Pancreas (tissue), 10 donors: ENCODE results near the gene INO80D. TPM values are rescaled to one million over a fixed set of nuclear protein-coding genes. Genes with fewer than 3 reads are reported as not detected.

Experiments used
- ATAC-seq, 4 donors: fragments of 200-7000 bp; cut with Tn5 transposase; one replicate each; pipeline versions ENCODE4 v1.8.0 to v1.9.1; 2020; ENCODE audit warnings: mild to moderate bottlenecking in 4 of 4, moderate library complexity in 4 of 4
- DNase-seq, 6 donors: peaks; one replicate each; pipeline ENCODE4 v3.0.0-alpha.2; 2020
- FAIRE-seq: peaks from 2 replicates; lab custom pipeline; 2012; peaks lifted over from hg19 to GRCh38; lab: Jason Lieb, UNC
- H3K27ac ChIP-seq, 4 donors: fragments of 200-600 bp; sonication (generic); 1 replicate in 3 of 4; 2 replicates in 1 of 4; pipeline versions ENCODE4 v1.5.0 to v1.8.0; 2020
- H3K27me3 ChIP-seq, 4 donors: fragments of 200-600 bp; one replicate each; pipeline ENCODE4 v1.8.0; 2021
- H3K36me3 ChIP-seq, 3 donors: fragments of 200-600 bp; sonication (generic) in 1 of 3; one replicate each; pipeline versions ENCODE4 v1.5.0 to v1.8.0; 2020 to 2021
- H3K4me1 ChIP-seq, 3 donors: fragments of 200-600 bp; one replicate each; pipeline ENCODE4 v1.8.0; 2021
- H3K4me3 ChIP-seq, 4 donors: fragments of 200-600 bp; sonication (generic) in 2 of 4; one replicate each; pipeline versions ENCODE4 v1.5.0 to v1.8.0; 2020 to 2021
- H3K9me3 ChIP-seq, 4 donors: fragments of 200-600 bp; one replicate each; pipeline ENCODE4 v1.8.0; 2021
- CTCF ChIP-seq, 4 donors: fragments of 200-600 bp; sonication (generic) in 3 of 4; IDR thresholded peaks; one replicate each; pipeline versions ENCODE4 v1.5.0 to v1.8.0; 2021; ENCODE audit warnings: antibody characterized with exemption in 4 of 4
- WGBS, 2 donors: extraction: QIAGEN DNeasy Blood & Tissue Kit; methylation state at CpG; one replicate each; pipeline ENCODE4 v1.1.7; 2013; 5-methylcytosine and 5-hydroxymethylcytosine counted together
- intact Hi-C, 3 donors: fragments of 100-400 bp; cut with DNase I; formaldehyde crosslinking; loops; one replicate each; pipeline versions ENCODE4 v1.11.1 to v1.14.2; 2022
- polyA plus RNA-seq, 2 donors: library from polyadenylated mRNA; stranded (reverse); fragments of 200-250 nt; gene quantifications; one replicate each; pipeline ENCODE4 v1.2.3, GENCODE V29; 2013
- total RNA-seq, 6 donors: library from RNA; stranded (reverse); fragmentation: NEBNext Ultra II Directional in 4 of 6; extraction: Animal tissue kit (Norgen Biotek cat#: 25700) in 4 of 6; gene quantifications; one replicate each; pipeline versions ENCODE4 v1.2.1 to v1.2.4, GENCODE V29; 2021 to 2023
- donor health status: healthy with polysubstance abuse.
- donor health status: DM: no; HTN: no; CAD: no; lungs with moderate emphysema.
- donor health status: DM: no; HTN: no; CAD: no.
- donor health status: control.
- donor health status: control.
- donor health status: Bipolar disorder and iron deficiency.
- donor health status: DM: yes; HTN: yes; CAD: no.
- donor health status: DM: no; HTN: no; CAD: no.
- donor health status: DM: no; HTN: no; CAD: no.
- donor health status: DM: yes; HTN: yes; CAD: no.

Gene INO80D
- total and polyA plus RNA-seq, 8 donors = 2.7 to 15.0 (median 9.9) TPM

- peak in 5 of 6 donors; percentile 26 to 59 (median 40) for DNase-seq
- no peaks in the 10 kb centered on the region for H3K27me3 ChIP-seq
- peak; percentile 20 to 58 (median 42) for ATAC-seq
- intact Hi-C loops = no loop called here
- H3K9me3 ChIP-seq = no peaks in the 10 kb centered on the region
- no peak for FAIRE-seq
- no peak for TF ChIP-seq CTCF (IDR thresholded peaks at IDR 0.05)
- H3K4me1 ChIP-seq = peaks cover 5 to 12% (median 10%) of the 10 kb centered on the region in 3 donors
- 0 to 1% methylated on average over 10 of the region's 10 CpGs for WGBS, 2 donors
- H3K27ac ChIP-seq = peak overlapping the region; percentile 93 to 98 (median 97)
- peak overlapping the region; percentile 57 to 83 (median 80) for H3K4me3 ChIP-seq
- no peaks in the 10 kb centered on the region for H3K36me3 ChIP-seq
These were observed 1.5 kb downstream of the INO80D start for GRCh38 chr2:206084439-206084869.

GRCh38 chr2:206083602-206084438, 2.2 kb downstream of the INO80D start:
- peaks cover 5 to 12% (median 10%) of the 10 kb centered on the region in 3 donors for H3K4me1 ChIP-seq
- H3K9me3 ChIP-seq = no peaks in the 10 kb centered on the region
- no peak for FAIRE-seq
- intact Hi-C loops = no loop called here
- no peak for ATAC-seq
- DNase-seq = no peak
- no peaks in the 10 kb centered on the region for H3K36me3 ChIP-seq
- TF ChIP-seq CTCF (IDR thresholded peaks at IDR 0.05) = no peak
- H3K27me3 ChIP-seq = no peaks in the 10 kb centered on the region
- peak overlapping the region; percentile 93 to 98 (median 97) for H3K27ac ChIP-seq
- H3K4me3 ChIP-seq = peak overlapping the region; percentile 57 to 83 (median 80)
- 4 to 6% methylated on average over 14 of the region's 14 CpGs for WGBS, 2 donors

GRCh38 chr2:206082298-206082843, 3.6 kb downstream of the INO80D start:
- FAIRE-seq (no peak), ATAC-seq (no peak), DNase-seq (no peak)
- Histone ChIP-seq H3K9me3 (no peaks in the 10 kb centered on the region), H3K36me3 (no peaks in the 10 kb centered on the region), H3K27me3 (no peaks in the 10 kb centered on the region), H3K27ac (no peak overlapping the region), H3K4me1 (peaks cover 5 to 19% (median 10%) of the 10 kb centered on the region in 3 donors), H3K4me3 (no peak overlapping the region)
- intact Hi-C loops = no loop called here
- 94 to 95% methylated on average over 4 of the region's 4 CpGs for WGBS, 2 donors
- TF ChIP-seq CTCF (IDR thresholded peaks at IDR 0.05) = no peak

- H3K36me3 ChIP-seq = no peaks in the 10 kb centered on the region
- FAIRE-seq (no peak), ATAC-seq (no peak), DNase-seq (no peak)
- no peak overlapping the region for H3K4me3 ChIP-seq
- no peaks in the 10 kb centered on the region for H3K27me3 ChIP-seq
- H3K9me3 ChIP-seq = no peaks in the 10 kb centered on the region
- H3K27ac ChIP-seq = no peak overlapping the region
- peaks cover 5 to 19% (median 7%) of the 10 kb centered on the region in 3 donors for H3K4me1 ChIP-seq
- TF ChIP-seq CTCF (IDR thresholded peaks at IDR 0.05) = no peak
- intact Hi-C loops = no loop called here
- 71 to 78% methylated on average over 4 of the region's 4 CpGs for WGBS, 2 donors
These were observed 5.0 kb downstream of the INO80D start for GRCh38 chr2:206080927-206081326.
